GM21367 (cell line): ENCODE data around the gene AKAP17A.

Experiments used
- ATAC-seq: cut with Tn5 transposase; IDR thresholded peaks from one replicate; pipeline ENCODE4 v1.9.1; 2021; ENCODE audit not compliant: unreplicated experiment

AKAP17A gene

GRCh38 chrX:1582686-1583437 lies 8.5 kb upstream of the AKAP17A start:
- ATAC-seq, result peak; percentile 60

- ATAC-seq, result no peak
Measured at GRCh38 chrX:1584237-1585011, 7.0 kb upstream of the AKAP17A start.

DNA sequence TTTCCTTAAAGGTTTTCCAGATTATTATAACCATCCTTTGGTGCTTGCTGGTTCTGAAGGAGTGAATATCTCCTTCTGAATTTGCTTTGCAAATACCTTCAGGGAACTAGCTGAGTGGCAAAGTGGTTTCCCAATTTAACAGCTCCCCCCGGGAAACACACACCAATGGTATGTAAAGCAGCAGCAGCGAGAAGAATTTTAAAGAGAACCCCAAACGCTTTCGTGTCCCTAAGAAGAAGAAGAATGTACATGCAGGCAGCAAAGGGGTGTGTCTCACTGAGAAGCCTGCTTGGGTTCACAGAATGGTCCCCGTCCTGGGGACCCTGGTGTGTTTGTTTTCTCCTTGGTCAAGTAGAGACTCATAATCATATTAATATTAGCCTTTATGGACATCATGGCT lies 4.2 kb upstream of the AKAP17A start:
- ATAC-seq, result no peak

GRCh38 chrX:1589356-1590130 lies 1.9 kb upstream of the AKAP17A start:
- ATAC-seq, result no peak

GRCh38 chrX:1591863-1592469 lies 562 bp downstream of the AKAP17A start:
- no peak for ATAC-seq

DNA sequence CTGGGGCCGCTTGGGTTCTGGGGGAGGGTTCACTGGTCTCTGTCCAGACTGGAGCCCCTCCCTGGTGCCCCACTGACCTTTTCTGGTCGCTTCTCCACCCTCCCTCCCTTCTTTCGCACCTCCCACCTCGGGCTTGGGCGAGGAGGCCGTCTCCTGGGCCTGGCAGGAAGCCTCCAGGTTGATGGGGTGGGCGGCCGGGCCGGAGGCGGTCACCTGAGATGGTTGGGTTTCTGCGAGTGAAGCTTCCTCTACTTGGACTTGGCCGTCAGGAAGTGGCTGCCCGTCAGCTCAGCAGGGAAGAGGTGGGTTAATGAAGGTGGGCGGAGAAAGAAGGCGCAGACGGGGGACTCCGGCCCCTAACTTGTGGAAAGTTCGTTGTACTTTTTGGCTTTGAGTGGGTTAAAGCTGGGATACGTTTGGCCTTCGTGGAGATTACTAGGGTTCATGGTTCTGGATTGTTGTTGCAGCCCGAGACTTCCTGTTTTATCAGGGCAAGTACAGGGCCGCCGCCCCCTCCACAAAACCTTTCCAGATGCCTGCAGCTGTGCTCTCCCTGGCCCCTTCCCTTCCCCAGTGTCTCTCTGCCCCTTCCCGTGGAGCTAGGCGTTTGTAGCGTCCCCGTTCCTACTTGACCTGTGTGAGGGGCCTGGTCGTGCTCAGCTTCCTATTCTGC lies 1.2 kb downstream of the AKAP17A start:
- ATAC-seq, result peak; percentile 39

DNA sequence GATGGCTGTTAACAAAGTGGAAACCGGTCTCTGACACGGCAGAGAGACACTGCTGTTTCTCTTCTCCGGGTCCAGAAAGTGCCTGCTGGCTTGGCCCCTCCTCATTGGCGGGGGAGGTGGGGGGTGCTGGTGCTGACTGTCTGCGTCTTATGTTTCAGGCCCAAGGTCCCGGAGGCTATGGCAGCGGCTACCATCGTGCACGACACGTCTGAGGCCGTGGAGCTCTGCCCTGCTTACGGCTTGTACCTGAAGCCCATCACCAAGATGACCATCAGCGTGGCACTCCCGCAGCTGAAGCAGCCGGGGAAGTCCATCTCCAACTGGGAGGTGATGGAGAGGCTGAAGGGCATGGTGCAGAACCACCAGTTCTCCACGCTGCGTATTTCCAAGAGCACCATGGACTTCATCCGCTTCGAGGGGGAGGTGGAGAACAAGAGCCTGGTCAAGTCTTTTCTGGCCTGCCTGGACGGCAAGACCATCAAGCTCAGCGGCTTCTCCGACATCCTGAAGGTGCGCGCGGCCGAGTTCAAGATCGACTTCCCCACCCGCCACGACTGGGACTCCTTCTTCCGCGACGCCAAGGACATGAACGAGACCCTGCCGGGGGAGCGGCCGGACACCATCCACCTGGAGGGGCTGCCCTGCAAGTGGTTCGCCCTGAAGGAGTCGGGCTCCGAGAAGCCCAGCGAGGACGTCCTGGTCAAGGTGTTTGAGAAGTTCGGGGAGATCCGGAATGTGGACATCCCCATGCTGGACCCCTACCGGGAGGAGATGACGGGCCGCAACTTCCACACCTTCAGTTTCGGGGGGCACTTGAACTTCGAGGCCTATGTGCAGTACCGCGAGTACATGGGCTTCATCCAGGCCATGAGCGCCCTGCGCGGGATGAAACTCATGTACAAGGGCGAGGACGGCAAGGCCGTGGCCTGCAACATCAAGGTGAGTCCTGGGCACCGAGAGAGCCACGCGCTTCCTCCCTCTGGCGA lies 2.2 kb downstream of the AKAP17A start:
- ATAC-seq, result no peak

DNA sequence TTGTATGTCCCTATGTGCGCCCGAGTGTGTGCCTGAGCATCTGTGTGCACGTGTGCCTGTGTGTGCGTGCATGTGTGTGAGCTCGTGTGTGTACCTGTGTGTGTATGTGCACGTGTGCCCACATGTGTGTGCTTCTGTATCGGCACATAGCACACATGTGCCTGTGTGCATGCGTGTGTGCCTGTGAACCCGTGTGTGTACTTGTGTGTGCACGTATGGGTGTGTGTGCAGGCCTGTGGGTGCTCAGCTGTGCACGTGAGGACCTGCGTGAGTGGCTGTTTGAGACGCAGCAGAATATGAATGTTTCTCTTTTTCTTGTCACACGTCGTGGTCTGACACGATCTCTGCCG lies 4.3 kb downstream of the AKAP17A start:
- no peak for ATAC-seq

DNA sequence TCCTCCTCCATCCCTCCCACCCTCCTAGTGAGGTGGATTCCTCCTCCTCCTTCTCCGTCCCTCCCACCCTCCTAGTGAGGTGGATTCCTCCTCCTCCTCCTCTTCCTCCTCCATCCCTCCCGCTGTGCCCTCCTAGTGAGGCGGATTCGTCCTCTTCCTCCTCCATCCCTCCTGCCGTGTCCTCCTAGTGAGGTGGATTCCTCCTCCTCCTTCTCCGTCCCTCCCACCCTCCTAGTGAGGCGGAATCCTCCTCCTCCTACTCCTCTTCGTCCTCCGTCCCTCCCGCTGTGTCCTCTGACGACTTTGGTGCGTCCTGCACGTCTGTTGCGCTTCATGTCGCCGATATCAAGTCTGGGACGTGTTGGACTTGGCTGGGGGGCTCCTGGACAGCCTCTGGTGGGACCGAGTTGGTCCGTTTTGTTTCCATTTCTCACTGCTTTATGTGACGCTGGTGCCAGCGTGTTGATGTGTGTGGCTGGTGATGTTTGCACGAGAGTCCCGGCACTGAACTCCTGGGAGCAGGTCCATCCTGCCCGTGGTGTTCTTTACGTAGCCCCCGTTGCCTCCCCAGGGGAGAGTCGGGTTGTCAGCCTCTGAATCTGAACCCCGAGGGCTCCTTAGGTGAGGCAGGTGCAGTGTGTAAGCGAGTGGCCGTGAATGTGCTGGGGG lies 5.4 kb downstream of the AKAP17A start:
- no peak for ATAC-seq

DNA sequence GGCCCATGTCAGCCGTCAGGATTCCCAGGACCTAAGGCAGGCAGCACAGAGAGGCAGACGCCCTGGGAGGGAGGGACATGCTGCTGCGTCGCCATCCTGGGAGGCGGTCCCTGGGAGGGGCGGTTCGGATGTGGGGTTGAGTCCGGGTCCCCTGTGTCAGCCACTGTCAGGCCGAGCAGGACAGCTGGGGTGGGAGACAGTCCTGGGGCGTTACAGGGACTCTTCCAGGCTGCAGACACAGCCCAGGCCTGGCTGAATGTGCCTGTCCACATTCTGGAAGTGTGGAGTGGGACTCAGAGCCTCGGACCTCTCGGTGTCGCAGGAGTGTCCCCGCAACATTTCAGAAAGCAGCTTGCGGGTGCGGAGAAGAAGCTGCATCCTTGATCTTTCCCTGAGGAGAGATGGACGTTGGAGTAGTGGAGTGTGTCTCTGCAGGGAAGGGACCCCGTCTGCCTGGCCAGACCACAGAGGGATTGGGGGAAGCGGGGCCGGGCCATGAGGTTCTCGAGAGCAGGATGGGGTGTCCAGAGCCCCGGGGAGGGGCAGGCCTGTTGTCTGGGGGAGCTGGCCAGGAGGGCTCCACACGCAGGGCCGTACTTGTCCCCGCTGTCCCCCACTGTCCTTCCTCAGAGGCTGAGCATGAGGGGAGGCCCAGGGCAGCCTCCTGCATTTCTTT lies 6.1 kb downstream of the AKAP17A start:
- ATAC-seq, result no peak

DNA sequence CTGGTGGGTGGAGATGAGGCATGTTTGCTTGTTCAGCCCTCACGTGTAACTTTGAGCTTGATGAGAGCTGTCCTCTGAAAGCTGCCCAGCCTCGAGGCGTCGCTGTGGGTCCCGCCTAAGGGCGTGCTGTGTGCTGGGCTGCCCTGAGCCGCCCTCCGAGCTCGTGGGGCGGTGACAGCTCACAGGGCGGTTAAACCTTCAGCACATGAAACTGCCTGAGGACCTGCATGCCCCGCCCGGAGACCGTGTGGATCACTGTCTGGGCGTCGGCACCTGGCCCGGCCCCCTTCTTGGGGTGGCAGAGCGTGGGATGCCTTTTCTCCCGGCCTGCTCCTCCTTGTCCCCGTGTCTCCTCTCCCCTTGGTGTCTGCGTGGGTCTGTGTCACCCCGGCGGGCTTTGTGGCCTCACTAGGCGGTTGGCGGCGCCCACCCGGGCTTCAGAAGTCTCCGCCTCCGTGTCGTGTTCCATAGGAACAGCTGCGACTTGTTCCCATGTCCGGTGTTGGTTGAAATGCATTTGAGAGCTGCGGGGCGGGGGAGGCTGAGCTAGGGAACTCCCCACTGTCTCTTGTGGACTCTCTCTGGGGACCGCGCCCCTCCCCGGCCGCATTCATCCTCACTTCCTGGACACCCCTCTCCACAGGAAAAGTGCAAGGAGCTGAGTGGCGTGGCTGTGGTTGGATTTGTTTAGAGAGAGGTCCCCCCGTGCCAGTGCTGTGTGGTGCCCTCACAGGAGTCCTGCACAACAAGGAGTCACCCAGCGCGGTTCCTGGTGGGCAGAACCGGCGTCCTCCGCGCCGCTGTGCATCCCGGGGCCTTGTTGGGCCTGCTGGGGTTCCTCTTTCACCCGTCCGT lies 6.8 kb downstream of the AKAP17A start:
- no peak for ATAC-seq

DNA sequence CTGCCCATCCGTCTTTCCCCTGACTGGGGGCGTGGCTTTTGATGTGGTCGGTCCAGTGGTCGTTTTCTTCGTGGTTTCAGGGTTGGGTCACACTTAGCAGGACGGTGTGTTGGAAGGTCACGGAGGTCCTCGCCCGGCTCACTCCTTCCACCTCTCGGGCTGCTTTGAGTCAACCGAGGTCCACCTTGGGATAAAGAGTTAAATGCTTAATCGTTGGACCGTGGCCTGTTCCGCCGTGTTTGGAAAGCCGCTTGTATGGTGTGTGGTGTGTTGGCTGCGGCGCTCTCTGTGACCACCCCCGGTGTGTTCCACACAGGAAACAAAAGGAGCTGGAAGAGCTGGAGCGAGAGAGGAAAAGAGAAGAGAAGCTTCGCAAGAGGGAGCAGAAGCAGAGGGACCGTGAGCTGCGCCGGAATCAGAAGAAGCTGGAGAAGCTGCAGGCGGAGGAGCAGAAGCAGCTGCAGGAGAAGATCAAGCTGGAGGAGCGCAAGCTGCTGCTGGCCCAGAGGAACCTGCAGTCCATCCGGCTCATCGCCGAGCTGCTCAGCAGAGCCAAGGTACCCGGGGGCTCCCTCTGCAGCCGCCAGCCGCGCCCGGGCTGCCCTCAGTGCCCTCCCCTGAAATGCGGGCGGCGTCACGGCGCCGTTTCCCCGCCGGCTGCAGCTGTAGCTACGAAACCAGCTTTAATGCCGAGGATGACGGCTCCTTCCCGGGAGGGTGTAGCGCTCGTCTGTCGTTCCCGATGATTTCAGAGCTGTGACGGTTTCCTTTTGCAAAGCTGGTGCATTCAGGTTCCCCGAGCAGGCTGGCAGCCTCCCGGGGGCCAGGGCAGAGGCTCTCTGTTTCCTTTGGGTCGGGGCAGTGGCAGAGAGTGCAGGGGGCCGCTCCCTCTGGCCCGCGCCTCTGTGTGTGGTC lies 7.7 kb downstream of the AKAP17A start:
- ATAC-seq, result no peak

- no peak for ATAC-seq
Measured at GRCh38 chrX:1599791-1600405, 8.5 kb downstream of the AKAP17A start.

DNA sequence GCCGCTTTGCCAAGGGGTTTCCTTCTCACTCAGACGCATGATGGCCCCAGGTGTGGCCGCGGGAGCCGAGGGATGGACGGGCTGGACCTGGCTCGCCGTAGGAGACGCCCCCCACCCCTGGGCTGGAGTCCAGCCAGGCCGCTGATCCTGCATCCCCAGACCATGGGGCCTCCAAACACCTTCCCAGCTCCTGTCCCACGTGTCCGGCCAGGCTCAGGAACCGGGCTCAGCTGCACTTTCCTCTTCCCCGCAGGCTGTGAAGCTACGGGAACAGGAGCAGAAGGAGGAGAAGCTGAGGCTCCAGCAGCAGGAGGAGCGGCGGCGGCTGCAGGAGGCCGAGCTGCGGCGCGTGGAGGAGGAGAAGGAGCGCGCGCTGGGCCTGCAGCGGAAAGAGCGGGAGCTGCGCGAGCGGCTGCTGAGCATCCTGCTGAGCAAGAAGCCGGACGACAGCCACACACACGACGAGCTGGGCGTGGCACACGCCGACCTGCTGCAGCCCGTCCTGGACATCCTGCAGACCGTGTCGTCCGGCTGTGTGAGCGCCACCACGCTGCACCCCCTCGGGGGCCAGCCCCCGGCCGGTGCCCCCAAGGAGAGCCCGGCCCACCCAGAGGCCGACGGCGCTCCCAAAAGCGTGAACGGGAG lies 9.1 kb downstream of the AKAP17A start:
- no peak for ATAC-seq

DNA sequence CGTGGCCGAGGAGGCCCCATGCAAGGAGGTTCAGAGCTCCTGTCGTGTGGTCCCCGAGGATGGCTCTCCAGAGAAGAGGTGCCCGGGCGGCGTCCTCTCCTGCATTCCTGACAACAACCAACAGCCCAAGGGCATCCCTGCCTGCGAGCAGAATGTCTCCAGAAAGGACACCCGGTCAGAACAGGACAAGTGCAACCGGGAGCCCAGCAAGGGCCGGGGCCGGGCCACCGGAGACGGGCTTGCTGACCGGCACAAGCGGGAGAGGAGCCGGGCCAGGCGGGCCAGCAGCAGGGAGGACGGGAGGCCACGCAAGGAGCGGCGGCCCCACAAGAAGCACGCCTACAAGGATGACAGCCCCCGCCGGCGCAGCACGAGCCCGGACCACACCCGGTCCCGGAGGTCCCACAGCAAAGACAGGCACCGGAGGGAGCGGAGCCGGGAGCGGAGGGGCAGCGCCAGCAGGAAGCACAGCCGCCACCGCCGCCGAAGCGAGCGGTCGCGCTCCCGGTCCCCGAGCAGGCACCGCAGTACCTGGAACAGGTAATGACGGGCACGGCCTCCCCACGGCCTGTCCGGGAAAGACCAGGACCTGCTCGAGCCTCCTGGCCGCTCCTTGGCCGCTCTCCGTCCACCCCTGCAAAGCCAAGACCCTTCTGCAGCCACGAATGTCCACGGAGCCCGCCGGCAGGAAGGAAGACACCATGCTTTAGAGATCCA lies 9.8 kb downstream of the AKAP17A start:
- no peak for ATAC-seq
